Epithelial cell of proximal tubule (primary cell): Measurements from ENCODE around the gene RGS7. TPM values are rescaled to one million over a fixed set of nuclear protein-coding genes. Genes with fewer than 3 reads are reported as not detected.

Experiments used
- DNase-seq: peaks from one replicate; pipeline ENCODE4 v3.0.0-alpha.2; 2011; ENCODE audit warnings: low read depth
- H3K4me3 ChIP-seq: 2 replicates; pipeline ENCODE4 v1.5.1; 2011; ENCODE audit warnings: low read depth, mild to moderate bottlenecking, low read length
- CTCF ChIP-seq: conservative IDR thresholded peaks from 2 replicates; pipeline ENCODE4 v1.5.1; 2012; ENCODE audit warnings: low read depth, mild to moderate bottlenecking, low read length
- total RNA-seq: library from RNA; depleted of rRNA; stranded (reverse); fragments of >200 nt; gene quantifications from 2 replicates; pipeline ENCODE4 v1.2.3, GENCODE V29; 2015

RGS7 gene
- total RNA-seq, 1 donor from 2014 or later = 0.06 TPM

GRCh38 chr1:241063276-241063675 lies 293.7 kb downstream of the RGS7 start:
- no peak overlapping the region for H3K4me3 ChIP-seq
- DNase-seq = no peak
- TF ChIP-seq CTCF = no peak

- no peak overlapping the region for H3K4me3 ChIP-seq
- no peak for TF ChIP-seq CTCF
- no peak for DNase-seq
Measured at GRCh38 chr1:241061062-241061461, 295.9 kb downstream of the RGS7 start.

- H3K4me3 ChIP-seq = no peak overlapping the region
- no peak for DNase-seq
- no peak for TF ChIP-seq CTCF
Measured at GRCh38 chr1:241048622-241049021, 308.4 kb downstream of the RGS7 start.

- H3K4me3 ChIP-seq = no peak overlapping the region
- TF ChIP-seq CTCF = no peak
- DNase-seq = no peak
Measured at GRCh38 chr1:241045659-241046058, 311.3 kb downstream of the RGS7 start.

- H3K4me3 ChIP-seq = no peak overlapping the region
- no peak for DNase-seq
- no peak for TF ChIP-seq CTCF
Measured at GRCh38 chr1:241034203-241034936, 322.6 kb downstream of the RGS7 start.

GRCh38 chr1:241024834-241025233 lies 332.2 kb downstream of the RGS7 start:
- no peak overlapping the region for H3K4me3 ChIP-seq
- DNase-seq = no peak
- no peak for TF ChIP-seq CTCF

GRCh38 chr1:241022366-241022765 lies 334.6 kb downstream of the RGS7 start:
- no peak for TF ChIP-seq CTCF
- no peak for DNase-seq
- no peak overlapping the region for H3K4me3 ChIP-seq
